ENCODE measurements around the gene PPP2R5C. TPM values are rescaled to one million over a fixed set of nuclear protein-coding genes. Genes with fewer than 3 reads are reported as not detected.

Gene PPP2R5C
- total and polyA plus RNA-seq, 2 of the 8 experiments (the other 6 are each of a cell fraction or from before 2014, with no cell fraction given): 49.6 to 95.9 TPM

GRCh38 chr14:101732118-101732517 lies 29.4 kb upstream of the PPP2R5C start:
- no peak overlapping the region for H3K4ac ChIP-seq (replicated peaks; ENCODE audit: insufficient read length, low read depth, low read length)
- no peak overlapping the region for H3K14ac ChIP-seq (ENCODE audit: insufficient read length)
- H2BK120ac ChIP-seq (replicated peaks; ENCODE audit: low read depth, low read length): no peak overlapping the region
- no peaks in the 10 kb centered on the region for H3K9me3 ChIP-seq (ENCODE audit: insufficient read depth in 2 of 2, low read depth in 1 of 2, low read length in 1 of 2)
- WGBS, 2 experiments (ENCODE audit: extremely low coverage in 1 of 2, insufficient coverage in 1 of 2, insufficient read length in 1 of 2, insufficient replicate concordance in 2 of 2, low coverage in 1 of 2, low lambda C conversion rate in 2 of 2, missing lambda C conversion rate in 1 of 2): 91% methylated on average over 5 of the region's 5 CpGs; no CpG with 5 or more reads in 1 of the 2 experiments
- DNase-seq (ENCODE audit: low read depth in 1 of 2, low spot score in 2 of 2) (no peak), FAIRE-seq (no peak)
- H3K9ac ChIP-seq (replicated peaks in 1 of 4; ENCODE audit: extremely low read depth in 1 of 4, low read depth in 3 of 4, low read length in 3 of 4): no peak overlapping the region
- no peak overlapping the region for H3K4me3 ChIP-seq (ENCODE audit: extremely low read depth in 1 of 4, insufficient read depth in 2 of 4, low read depth in 3 of 4, low read length in 4 of 4)
- no peaks in the 10 kb centered on the region for H3K79me1 ChIP-seq (ENCODE audit: low read depth, low read length)
- POLR2A ChIA-PET (ENCODE audit: partially characterized antibody): no interaction called here
- H3K27ac ChIP-seq (ENCODE audit: low read depth, low read length): no peak overlapping the region
- H3K23ac ChIP-seq (ENCODE audit: insufficient read length): no peak overlapping the region
- H4K91ac ChIP-seq (replicated peaks; ENCODE audit: insufficient read length, low read length): no peak overlapping the region
- no peaks in the 10 kb centered on the region for H4K20me1 ChIP-seq (replicated peaks in 1 of 2; ENCODE audit: control insufficient read depth in 1 of 2, insufficient read depth in 2 of 2, low read length in 2 of 2)
- peak overlapping the region; percentile 67; the same call in 1 of the 2 replicates for H2BK5ac ChIP-seq (ENCODE audit: low read depth, low read length)
- H2AK5ac ChIP-seq (ENCODE audit: low read depth, low read length): no peak overlapping the region
- no peaks in the 10 kb centered on the region for H3K23me2 ChIP-seq (ENCODE audit: low read depth, low read length)
- H4K8ac ChIP-seq (ENCODE audit: extremely low read depth, insufficient read depth, low read length): no peak overlapping the region
- no peak overlapping the region; the same call in 1 of the 2 replicates for H2BK20ac ChIP-seq (ENCODE audit: low read length)
- no peak overlapping the region for H2BK12ac ChIP-seq (ENCODE audit: low read depth, low read length)
- H2AFZ ChIP-seq (ENCODE audit: low read length): no peak overlapping the region
- H2BK15ac ChIP-seq (ENCODE audit: low read length): 0 out of 2 replicates have a peak overlapping the region, but pooled peaks have one; percentile 6
- H3K27me3 ChIP-seq (replicated peaks in 1 of 4; ENCODE audit: control insufficient read depth in 3 of 4, extremely low read depth in 1 of 4, insufficient read depth in 3 of 4, low read length in 3 of 4): no peaks in the 10 kb centered on the region
- H3K18ac ChIP-seq (ENCODE audit: extremely low read depth, low read length): no peak overlapping the region
- H3K79me2 ChIP-seq (ENCODE audit: control insufficient read depth in 1 of 2, insufficient read depth in 2 of 2, low read length in 2 of 2): no peaks in the 10 kb centered on the region
- no peak overlapping the region for H3K56ac ChIP-seq (replicated peaks; ENCODE audit: insufficient read length, low read depth, low read length)
- TF ChIP-seq EZH2 (IDR thresholded peaks at IDR 0.05; ENCODE audit: low read depth, low read length, severe bottlenecking) (no peak), HDAC2 (IDR thresholded peaks at IDR 0.05; ENCODE audit: borderline replicate concordance in 1 of 2, low read depth in 2 of 2, low read length in 2 of 2) (no peak), CEBPB (IDR thresholded peaks at IDR 0.05; ENCODE audit: low read depth, low read length) (0 out of 2 replicates have a peak, but pooled peaks have one; percentile 11), KDM1A (IDR thresholded peaks at IDR 0.05; ENCODE audit: borderline replicate concordance, low read length) (no peak), YY1 (IDR thresholded peaks at IDR 0.05; ENCODE audit: low read depth, low read length) (no peak), RNF2 (IDR thresholded peaks at IDR 0.05; ENCODE audit: borderline replicate concordance, low read depth, low read length, missing control alignments, poor library complexity, severe bottlenecking) (no peak)
- no peak overlapping the region for H3K4me2 ChIP-seq (ENCODE audit: insufficient read depth in 1 of 2, low read depth in 2 of 2, low read length in 2 of 2)
- no peak overlapping the region for H4K5ac ChIP-seq (ENCODE audit: insufficient read length, low read depth, low read length)
- no peaks in the 10 kb centered on the region for H3K36me3 ChIP-seq (ENCODE audit: control insufficient read depth in 2 of 4, insufficient read depth in 4 of 4, low read length in 3 of 4)
- peaks cover 2 to 11% (median 9%) of the 10 kb centered on the region in 4 experiments; a peak in 6 of 7 replicates for H3K4me1 ChIP-seq (replicated peaks in 1 of 4; ENCODE audit: control insufficient read depth in 3 of 4, insufficient read depth in 4 of 4, low read length in 3 of 4)
- CTCF ChIA-PET (ENCODE audit: partially characterized antibody): interaction anchor here (0.7 to 1.6 kb wide), 2 partner anchors 12 to 18 kb away, joined by 3 read pairs; no protein-coding TSS in a partner anchor
